ENCODE measurements around the gene NOL8. TPM values are rescaled to one million over a fixed set of nuclear protein-coding genes. Genes with fewer than 3 reads are reported as not detected.
A peak's percentile ranks its signal among the peaks of the same experiment; 100 is the strongest.

Gene NOL8
- polyA plus RNA-seq: 36.7 TPM

GRCh38 chr9:92325269-92325990 lies at the start of gene NOL8, which contains the start of gene CENPP:
Gene NOL8, minus strand, starts transcription at chr9:92325350. Its CDS starts 1,189 bp downstream, at chr9:92324161.
Gene CENPP, plus strand, starts transcription at chr9:92325953.
- Mint-ChIP-seq H3K9me3 (no peaks in the 10 kb centered on the region), H3K36me3 (no peaks in the 10 kb centered on the region), H3K4me3 (peak within 1 kb of the TSS; percentile 96 to 100 (median 99)), H3K27ac (peak within 1 kb of the TSS; percentile 90 to 99 (median 99)), H3K27me3 (no peaks in the 10 kb centered on the region), H3K4me1 (peaks cover 16 to 23% (median 18%) of the 10 kb centered on the region in 3 donors)

GRCh38 chr9:92373167-92373566 lies 48.0 kb upstream of the NOL8 start:
- Mint-ChIP-seq H3K36me3 (peaks cover 11% of the 10 kb centered on the region), H3K4me1 (no peaks in the 10 kb centered on the region), H3K4me3 (no peak overlapping the region), H3K27me3 (no peaks in the 10 kb centered on the region), H3K9me3 (peaks cover 6 to 22% (median 12%) of the 10 kb centered on the region in 3 donors), H3K27ac (no peak overlapping the region)

GRCh38 chr9:92369075-92369474 lies 43.9 kb upstream of the NOL8 start:
- Mint-ChIP-seq H3K36me3 (peaks cover 10% of the 10 kb centered on the region), H3K9me3 (peaks cover 6 to 19% (median 8%) of the 10 kb centered on the region in 3 donors), H3K4me1 (no peaks in the 10 kb centered on the region), H3K27ac (no peak overlapping the region), H3K27me3 (no peaks in the 10 kb centered on the region), H3K4me3 (no peak overlapping the region)

GRCh38 chr9:92360083-92360482 lies 34.9 kb upstream of the NOL8 start:
- Mint-ChIP-seq H3K27ac (no peak overlapping the region), H3K27me3 (no peaks in the 10 kb centered on the region)

GRCh38 chr9:92359394-92359995 lies 34.3 kb upstream of the NOL8 start:
- no peak overlapping the region for H3K4me3 Mint-ChIP-seq
- H3K9me3 Mint-ChIP-seq: peaks cover 7 to 19% (median 10%) of the 10 kb centered on the region in 3 donors
- no peak overlapping the region for H3K27ac Mint-ChIP-seq
- peaks cover 3% of the 10 kb centered on the region for H3K36me3 Mint-ChIP-seq
- H3K4me1 Mint-ChIP-seq: peaks cover 0 to 2% (median 0%) of the 10 kb centered on the region in 3 donors
- no peaks in the 10 kb centered on the region for H3K27me3 Mint-ChIP-seq

More at GRCh38 chr9:92360083-92360482, 34.9 kb upstream of the NOL8 start:
- Mint-ChIP-seq H3K4me1 (peaks cover 0 to 2% (median 0%) of the 10 kb centered on the region in 3 donors), H3K4me3 (no peak overlapping the region), H3K9me3 (peaks cover 5 to 18% (median 10%) of the 10 kb centered on the region in 3 donors), H3K36me3 (peaks cover 3% of the 10 kb centered on the region)

GRCh38 chr9:92353051-92353450 lies 27.9 kb upstream of the NOL8 start:
- Mint-ChIP-seq H3K27me3 (no peaks in the 10 kb centered on the region), H3K4me1 (peaks cover 0 to 4% (median 0%) of the 10 kb centered on the region in 3 donors), H3K9me3 (peaks cover 4 to 17% (median 5%) of the 10 kb centered on the region in 3 donors), H3K27ac (no peak overlapping the region), H3K4me3 (peak overlapping the region in 1 of 4 donors; percentile 39), H3K36me3 (peaks cover 7% of the 10 kb centered on the region)

- Mint-ChIP-seq H3K4me3 (no peak overlapping the region), H3K27me3 (no peaks in the 10 kb centered on the region), H3K27ac (peak overlapping the region in 1 of 3 donors; percentile 32), H3K9me3 (peaks cover 0 to 5% (median 2%) of the 10 kb centered on the region in 3 donors), H3K36me3 (peaks cover 5% of the 10 kb centered on the region), H3K4me1 (peaks cover 0 to 4% (median 0%) of the 10 kb centered on the region in 3 donors)
These were observed 25.6 kb upstream of the NOL8 start for GRCh38 chr9:92350740-92351133.

GRCh38 chr9:92349771-92350739 lies 24.9 kb upstream of the NOL8 start:
- Mint-ChIP-seq H3K4me3 (no peak overlapping the region), H3K27ac (no peak overlapping the region)

GRCh38 chr9:92345582-92345981 lies 20.4 kb upstream of the NOL8 start:
- Mint-ChIP-seq H3K27ac (no peak overlapping the region), H3K4me3 (no peak overlapping the region), H3K4me1 (peaks cover 0 to 1% (median 0%) of the 10 kb centered on the region in 3 donors), H3K9me3 (peaks cover 0 to 7% (median 0%) of the 10 kb centered on the region in 3 donors), H3K36me3 (peaks cover 5% of the 10 kb centered on the region), H3K27me3 (no peaks in the 10 kb centered on the region)

More at GRCh38 chr9:92349771-92350739, 24.9 kb upstream of the NOL8 start:
- Mint-ChIP-seq H3K27me3 (no peaks in the 10 kb centered on the region), H3K9me3 (peaks cover 0 to 5% (median 2%) of the 10 kb centered on the region in 3 donors), H3K36me3 (peaks cover 5% of the 10 kb centered on the region), H3K4me1 (peaks cover 0 to 4% (median 0%) of the 10 kb centered on the region in 3 donors)

- Mint-ChIP-seq H3K9me3 (peaks cover 0 to 8% (median 0%) of the 10 kb centered on the region in 3 donors), H3K27ac (no peak overlapping the region), H3K4me1 (no peaks in the 10 kb centered on the region), H3K4me3 (no peak overlapping the region), H3K36me3 (no peaks in the 10 kb centered on the region), H3K27me3 (no peaks in the 10 kb centered on the region)
These were observed 17.8 kb upstream of the NOL8 start for GRCh38 chr9:92342825-92343488.

- no peak overlapping the region for H3K4me3 Mint-ChIP-seq
- no peak overlapping the region for H3K27ac Mint-ChIP-seq
- H3K27me3 Mint-ChIP-seq: no peaks in the 10 kb centered on the region
- H3K36me3 Mint-ChIP-seq: no peaks in the 10 kb centered on the region
- H3K9me3 Mint-ChIP-seq: peaks cover 0 to 8% (median 0%) of the 10 kb centered on the region in 3 donors
- H3K4me1 Mint-ChIP-seq: no peaks in the 10 kb centered on the region
These were observed 16.4 kb upstream of the NOL8 start for GRCh38 chr9:92341578-92341977.

GRCh38 chr9:92333282-92333634 lies 8.1 kb upstream of the NOL8 start:
- Mint-ChIP-seq H3K9me3 (no peaks in the 10 kb centered on the region), H3K27me3 (no peaks in the 10 kb centered on the region), H3K36me3 (no peaks in the 10 kb centered on the region), H3K4me1 (no peaks in the 10 kb centered on the region), H3K4me3 (no peak overlapping the region), H3K27ac (no peak overlapping the region)

- Mint-ChIP-seq H3K27ac (no peak overlapping the region), H3K9me3 (no peaks in the 10 kb centered on the region), H3K27me3 (no peaks in the 10 kb centered on the region), H3K36me3 (no peaks in the 10 kb centered on the region), H3K4me1 (peaks cover 0 to 1% (median 0%) of the 10 kb centered on the region in 3 donors), H3K4me3 (no peak overlapping the region)
These were observed 7.6 kb upstream of the NOL8 start for GRCh38 chr9:92332577-92333281.

GRCh38 chr9:92328225-92328624 lies 3.1 kb upstream of the NOL8 start:
- Mint-ChIP-seq H3K4me1 (peaks cover 16 to 20% (median 18%) of the 10 kb centered on the region in 3 donors), H3K9me3 (no peaks in the 10 kb centered on the region), H3K36me3 (no peaks in the 10 kb centered on the region), H3K27ac (peak overlapping the region in 1 of 3 donors; percentile 90), H3K27me3 (no peaks in the 10 kb centered on the region), H3K4me3 (peak overlapping the region in 1 of 4 donors; percentile 96)
